Left lobe of liver (tissue), 2 donors: ENCODE measurements around the gene ADSL. TPM values are rescaled to one million over a fixed set of nuclear protein-coding genes. Genes with fewer than 3 reads are reported as not detected.

Experiments
- ATAC-seq: fragments of 200-7000 bp; cut with Tn5 transposase; one replicate; pipeline ENCODE4 v1.9.1; 2020; ENCODE audit warnings: mild to moderate bottlenecking, moderate library complexity
- DNase-seq: peaks from one replicate; pipeline ENCODE4 v3.0.0-alpha.2; 2020; ENCODE audit warnings: low spot score
- total RNA-seq: library from RNA; stranded (reverse); gene quantifications from one replicate; pipeline ENCODE4 v1.2.1, GENCODE V29; 2021
- donor health status: DM: no; HTN: no; CAD: no; lungs with moderate emphysema.
- donor health status: DM: no; HTN: yes; CAD: no.

ADSL gene
- total RNA-seq, 1 donor from 2014 or later = 19.0 TPM

GRCh38 chr22:40403141-40403540, 56.8 kb downstream of the ADSL start:
- no peak for ATAC-seq
- DNase-seq = no peak

GRCh38 chr22:40403651-40404050, 57.4 kb downstream of the ADSL start:
- ATAC-seq (no peak), DNase-seq (no peak)

DNA sequence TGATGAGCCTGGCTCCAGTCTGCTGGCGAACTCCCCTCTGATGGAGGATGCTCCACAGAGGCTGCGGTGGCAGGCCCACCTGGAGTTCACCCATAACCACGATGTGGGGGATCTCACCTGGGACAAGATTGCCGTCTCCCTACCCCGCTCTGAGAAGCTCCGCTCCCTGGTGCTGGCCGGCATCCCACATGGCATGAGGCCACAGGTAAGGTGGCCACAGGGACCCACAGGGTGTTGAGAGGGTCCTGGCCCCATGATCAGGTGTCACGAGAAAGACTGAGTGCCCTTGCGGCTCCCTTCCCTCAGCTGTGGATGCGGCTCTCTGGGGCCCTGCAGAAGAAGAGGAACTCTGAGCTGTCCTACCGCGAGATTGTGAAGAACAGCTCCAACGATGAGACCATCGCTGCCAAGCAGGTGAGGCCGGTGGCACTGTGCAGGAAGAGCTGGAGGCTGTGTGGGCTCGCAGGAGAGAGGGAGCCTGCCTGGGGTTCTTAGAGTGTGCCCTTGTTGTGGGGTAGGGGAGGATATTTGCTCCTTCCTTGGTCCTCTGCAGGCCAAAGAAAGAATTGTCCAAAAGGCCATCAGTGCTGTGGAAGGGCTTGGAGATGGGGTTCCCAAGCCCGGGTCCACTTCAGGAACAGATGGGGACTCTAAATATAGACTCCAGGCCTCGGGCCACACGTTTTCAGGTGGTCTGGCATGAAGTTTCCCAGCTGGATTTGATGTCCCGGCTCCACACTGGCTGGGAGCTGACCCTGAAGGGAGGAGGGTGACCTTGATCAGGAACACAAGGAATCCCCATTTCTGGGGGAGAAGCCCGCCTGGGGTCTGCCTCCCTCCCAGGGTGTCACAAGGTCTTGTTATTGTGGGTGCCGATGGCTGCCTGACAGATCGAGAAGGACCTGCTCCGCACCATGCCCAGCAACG, 58.2 kb downstream of the ADSL start:
- ATAC-seq (no peak), DNase-seq (no peak)

DNA sequence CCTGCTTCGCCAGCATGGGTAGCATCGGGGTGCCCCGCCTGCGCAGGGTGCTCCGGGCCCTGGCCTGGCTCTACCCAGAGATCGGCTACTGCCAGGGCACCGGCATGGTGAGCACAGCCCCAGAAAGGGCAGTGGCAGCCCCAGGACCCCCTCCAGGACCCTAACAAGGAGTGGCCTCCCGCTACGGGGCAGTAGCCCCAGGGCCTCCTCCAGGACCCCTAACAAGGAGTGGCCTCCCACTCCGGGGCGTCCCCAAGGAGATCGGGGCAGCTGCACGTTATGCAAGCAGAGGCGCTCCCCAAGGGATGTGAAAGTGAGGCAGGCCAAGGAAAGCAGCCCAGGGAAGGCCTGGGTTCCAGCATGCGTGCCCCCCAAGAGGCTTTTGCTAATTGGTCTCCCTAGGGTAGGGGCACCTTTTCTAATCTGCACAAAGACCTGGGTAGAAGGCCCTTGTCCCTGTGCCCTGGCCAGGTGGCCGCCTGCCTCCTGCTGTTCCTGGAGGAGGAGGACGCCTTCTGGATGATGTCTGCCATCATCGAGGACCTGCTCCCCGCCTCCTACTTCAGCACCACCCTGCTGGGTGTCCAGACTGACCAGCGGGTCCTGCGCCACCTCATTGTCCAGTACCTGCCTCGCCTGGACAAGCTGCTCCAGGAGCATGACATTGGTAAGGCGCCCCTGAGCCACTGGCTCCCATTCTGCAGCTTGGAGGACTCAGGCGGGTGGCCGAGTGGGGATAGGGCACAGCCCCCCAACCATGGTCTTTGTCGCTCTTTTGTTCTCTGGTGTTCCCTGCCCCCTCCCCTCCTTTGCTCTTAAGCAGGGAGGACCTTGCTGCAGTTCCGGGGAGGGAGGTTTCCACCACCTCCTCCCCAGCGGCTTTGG, 59.1 kb downstream of the ADSL start:
- ATAC-seq (no peak), DNase-seq (no peak)

DNA sequence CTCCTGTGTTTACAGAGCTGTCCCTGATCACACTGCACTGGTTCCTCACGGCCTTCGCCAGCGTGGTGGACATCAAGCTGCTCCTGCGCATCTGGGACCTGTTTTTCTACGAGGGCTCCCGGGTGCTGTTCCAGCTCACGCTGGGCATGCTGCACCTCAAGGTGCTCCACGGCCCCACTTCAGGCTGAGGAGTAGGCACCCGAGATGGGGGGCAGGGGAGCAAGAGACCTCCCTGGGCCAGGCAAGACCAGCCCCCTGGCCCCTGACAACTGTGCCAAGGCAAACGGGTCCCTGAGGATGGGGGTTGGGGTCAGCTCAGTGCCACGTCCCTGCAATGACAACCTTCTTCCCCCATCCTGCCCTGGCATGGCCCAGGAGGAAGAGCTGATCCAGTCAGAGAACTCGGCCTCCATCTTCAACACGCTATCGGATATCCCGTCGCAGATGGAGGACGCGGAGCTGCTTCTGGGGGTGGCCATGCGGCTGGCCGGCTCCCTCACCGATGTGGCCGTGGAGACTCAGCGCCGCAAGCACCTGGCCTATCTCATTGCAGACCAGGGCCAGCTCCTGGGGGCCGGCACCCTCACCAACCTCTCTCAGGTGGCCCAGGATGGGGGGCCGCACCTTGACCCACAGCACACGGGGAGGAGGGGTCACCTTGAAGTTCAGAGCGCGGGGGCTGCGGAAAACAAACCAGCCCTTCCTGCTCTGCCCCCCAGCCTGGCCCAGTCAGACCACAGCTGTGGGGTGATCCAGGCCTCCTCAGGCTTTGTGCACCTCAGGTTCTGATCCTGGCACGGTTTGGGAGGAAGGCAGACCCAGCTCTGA, 60.0 kb downstream of the ADSL start:
- ATAC-seq = no peak
- no peak for DNase-seq

- no peak for DNase-seq
Measured at GRCh38 chr22:40407021-40407761, 60.9 kb downstream of the ADSL start.

GRCh38 chr22:40407831-40408717, 61.8 kb downstream of the ADSL start:
- ATAC-seq (no peak), DNase-seq (no peak)

More at GRCh38 chr22:40407021-40407761, 60.9 kb downstream of the ADSL start:
- no peak for ATAC-seq

DNA sequence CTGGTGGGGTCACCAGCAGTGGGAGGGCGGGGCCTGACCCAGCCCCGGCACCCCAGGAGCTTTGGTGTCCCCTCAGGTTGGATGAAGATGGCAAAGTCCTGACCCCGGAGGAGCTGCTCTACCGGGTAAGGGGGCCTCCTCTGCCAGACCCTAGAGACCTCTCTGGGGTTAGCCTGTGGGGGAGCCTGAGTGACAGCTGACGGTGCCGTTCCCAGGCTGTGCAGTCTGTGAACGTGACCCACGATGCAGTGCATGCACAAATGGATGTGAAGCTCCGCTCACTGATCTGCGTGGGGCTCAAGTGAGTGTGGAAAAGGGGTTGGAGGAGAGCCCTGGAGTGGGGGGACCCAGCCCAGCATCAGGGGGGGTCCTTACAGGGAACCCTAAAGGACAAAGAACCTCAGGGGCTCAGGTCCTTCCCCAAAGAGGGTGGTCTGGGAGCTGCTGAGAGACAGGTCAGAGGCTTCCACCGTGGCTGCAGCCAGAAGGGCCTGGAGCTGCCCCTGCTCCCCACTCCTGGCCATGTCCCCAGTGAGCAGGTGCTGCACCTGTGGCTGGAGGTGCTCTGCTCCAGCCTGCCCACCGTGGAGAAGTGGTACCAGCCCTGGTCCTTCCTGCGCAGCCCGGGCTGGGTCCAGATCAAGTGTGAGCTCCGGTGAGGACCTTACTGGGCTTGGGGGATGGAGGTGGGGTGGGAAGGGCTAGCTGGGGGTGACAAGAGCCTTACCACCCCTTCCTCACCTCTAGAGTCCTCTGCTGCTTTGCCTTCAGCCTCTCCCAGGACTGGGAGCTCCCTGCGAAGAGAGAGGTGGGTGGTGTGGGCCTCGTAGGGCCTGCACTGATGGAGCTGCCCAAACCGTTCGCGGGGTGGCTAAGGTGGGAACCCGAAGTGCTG, 62.7 kb downstream of the ADSL start:
- ATAC-seq = no peak
- DNase-seq = no peak

DNA sequence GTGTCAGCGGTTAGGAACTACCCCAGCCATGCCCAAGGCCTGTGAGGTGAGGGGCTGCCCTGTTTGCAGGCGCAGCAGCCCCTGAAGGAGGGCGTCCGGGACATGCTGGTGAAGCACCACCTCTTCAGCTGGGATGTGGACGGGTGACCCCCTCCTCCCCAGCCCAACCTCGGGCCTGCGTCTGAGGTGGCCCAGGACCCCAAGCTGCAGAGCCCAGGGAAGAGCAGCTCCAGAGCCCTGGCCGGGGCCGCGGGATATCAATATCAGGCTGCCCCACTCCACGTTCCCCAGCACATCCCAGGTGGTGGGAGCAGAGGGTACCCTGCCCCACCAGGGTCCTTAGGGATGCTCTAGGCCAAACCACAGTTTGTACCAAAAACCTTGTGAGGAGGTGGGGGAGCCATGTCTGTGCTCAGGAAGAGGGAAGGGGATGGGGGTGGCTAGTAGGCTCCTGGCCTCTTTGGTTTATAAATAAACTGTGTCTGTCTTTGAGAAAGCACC, 63.4 kb downstream of the ADSL start:
- DNase-seq (no peak), ATAC-seq (no peak)

DNA sequence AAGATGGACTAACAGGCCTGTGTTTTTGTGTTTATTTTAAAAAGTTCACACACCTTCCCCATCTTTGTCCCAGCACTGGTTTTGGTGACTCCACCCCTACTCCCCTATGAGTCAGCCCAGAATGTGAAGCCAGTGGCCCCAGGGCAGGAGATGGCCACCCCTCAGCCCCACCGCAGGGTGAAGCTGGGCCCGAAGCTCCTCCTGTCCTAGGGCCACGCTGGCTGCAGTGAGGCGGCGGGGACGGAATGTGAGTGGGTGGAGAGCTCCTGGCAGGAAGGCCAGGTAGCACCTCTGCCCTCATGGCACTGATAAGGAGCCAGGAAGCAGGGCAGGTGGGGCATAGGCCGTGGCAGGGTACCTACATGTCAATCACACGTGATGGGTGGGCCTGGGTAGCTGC, 64.0 kb downstream of the ADSL start:
- peak; percentile 47 for ATAC-seq
- DNase-seq = no peak

DNA sequence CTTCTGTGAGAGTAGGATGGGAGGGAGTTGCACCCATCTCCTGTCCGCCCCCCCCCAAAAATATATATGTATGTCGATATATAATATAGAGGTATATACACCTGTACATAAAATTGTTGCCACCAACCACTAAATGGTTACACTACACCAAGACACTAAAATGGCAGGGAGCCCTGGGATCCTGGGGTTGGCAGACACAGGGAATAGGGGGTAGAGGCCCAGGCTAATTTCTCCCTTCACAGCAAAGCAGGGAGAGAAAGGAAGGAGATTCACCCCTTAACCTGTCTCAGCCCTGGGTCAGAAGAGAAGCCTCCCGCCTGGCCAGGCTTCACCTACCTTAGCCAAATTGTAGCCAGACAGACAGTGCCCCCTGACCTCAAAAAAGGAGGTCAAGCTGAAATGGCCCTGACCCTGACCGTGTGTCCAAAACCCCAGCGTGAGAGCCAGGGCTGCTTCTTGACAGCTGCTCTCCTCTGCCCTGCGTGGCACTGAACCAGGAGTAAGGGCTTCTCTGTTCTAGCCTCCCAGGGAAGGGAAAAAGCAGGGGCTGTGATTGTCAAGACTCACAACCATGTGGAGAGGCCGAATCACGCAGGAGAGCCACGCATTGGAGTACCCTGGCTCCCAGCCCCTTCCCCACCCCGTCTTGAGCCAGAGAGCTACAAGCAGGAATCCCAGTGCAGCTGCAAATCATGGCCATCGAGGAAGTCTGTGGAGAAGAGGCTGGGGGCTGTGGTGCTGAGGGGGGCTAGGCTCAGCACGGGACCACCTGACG, 64.6 kb downstream of the ADSL start:
- DNase-seq = peak; percentile 70

DNA sequence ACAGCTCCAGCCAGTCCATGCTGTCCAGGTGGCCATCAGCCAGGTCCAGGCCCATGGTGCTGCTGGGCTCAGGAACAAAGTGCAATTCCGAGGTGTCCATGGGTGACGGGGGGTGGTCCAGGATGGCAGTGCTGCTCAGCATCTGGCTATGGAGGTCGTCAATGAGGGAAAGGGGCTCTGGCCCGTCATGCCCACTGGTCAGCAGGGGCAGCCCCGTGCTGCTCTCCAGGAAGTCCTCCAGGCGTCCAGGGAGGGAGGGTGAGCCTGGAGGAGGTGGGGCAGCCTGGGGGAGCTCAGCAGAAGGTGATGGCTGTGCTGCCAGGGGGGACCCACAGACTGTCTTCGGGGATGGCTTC, 65.2 kb downstream of the ADSL start:
- DNase-seq (no peak), ATAC-seq (peak; percentile 13)

More for the DNA sequence above, 64.6 kb downstream of the ADSL start:
- ATAC-seq = peak; percentile 74

DNA sequence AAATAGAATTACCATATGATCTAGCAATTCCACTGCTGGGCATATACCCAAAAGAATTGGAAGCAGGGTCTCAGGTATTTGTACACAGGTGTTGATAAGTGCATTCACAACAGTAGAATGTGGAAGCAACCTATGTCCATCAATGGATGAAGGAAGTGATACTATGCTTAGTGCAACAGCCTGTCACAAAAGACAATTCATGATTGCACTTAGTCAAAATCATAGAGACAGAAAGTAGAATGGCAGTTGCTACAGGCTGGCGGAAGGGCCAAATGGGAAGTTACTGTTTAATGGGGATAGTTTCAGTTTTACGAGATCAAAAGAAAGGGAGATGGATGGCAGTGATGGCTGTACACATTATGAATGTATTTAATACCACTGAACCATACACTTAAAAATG, 66.1 kb downstream of the ADSL start:
- DNase-seq (no peak), ATAC-seq (no peak)

DNA sequence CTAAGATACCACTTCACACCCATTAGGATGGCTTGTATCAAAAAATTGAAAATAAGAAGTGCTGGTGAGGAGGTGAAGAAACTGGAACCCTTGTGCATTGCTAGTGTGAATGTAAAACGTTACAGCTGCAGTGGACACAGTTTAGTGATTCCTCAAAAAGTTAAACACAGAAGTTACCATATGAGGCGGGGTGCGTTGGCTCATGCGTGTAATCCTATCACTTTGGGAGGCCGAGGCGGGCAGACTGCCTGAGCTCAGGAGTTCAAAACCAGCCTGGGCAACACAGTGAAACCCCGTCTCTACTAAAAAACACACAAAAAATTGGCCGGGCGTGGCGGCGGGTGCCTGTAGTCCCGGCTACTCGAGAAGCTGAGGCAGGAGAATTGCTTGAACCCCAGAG, 67.6 kb downstream of the ADSL start:
- ATAC-seq (no peak), DNase-seq (no peak)

DNA sequence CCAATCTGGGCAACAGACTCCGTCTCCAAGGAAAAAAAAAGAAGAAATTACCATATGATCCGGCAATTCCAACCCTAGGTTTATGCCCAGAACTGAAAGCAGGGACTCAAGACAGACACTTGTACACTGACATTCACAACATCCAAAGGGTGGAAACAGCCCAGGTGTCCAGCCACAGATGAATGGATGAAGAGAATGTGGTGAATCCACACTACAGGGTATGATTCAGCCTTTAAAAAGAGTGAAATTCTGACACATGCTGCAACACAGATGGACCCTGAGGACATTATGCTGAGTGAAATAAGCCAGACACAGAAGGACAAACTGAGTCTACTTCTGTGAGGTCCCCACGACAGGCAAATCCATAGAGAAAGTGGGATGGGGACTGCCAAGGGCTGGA, 68.0 kb downstream of the ADSL start:
- ATAC-seq (no peak), DNase-seq (no peak)

DNA sequence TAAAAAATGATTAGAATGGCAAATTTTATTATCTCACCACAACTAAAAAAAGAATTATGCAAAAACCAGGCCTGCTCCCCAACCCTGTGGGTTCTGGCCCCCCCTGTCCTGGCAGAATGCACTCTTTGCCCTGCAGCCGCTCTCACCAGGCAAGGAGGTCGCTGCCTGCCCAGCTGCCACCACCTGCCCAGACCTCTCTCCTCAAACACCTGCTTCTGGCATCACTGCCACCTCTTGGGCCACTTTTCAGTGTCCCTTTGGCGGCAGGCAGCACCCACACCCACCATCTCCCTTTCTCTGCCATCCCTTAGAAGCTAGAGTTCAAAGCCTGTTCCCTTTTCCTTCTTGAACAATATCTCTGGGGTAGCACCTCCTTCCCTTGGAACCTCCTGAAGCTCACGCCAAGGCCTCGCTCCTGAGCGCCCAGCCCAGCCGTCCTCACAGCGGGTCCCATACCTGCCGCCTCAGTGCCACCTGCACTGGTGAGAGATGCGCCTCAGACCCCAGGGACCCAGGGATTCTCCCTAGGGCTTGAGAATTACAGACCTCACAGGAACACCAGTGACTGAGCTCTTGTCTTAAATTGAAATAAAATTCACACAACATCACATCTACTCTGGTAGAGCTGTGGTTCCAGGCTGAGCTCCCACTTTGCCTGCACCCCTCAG, 68.7 kb downstream of the ADSL start:
- ATAC-seq = no peak
- DNase-seq = no peak
